Esophagus (tissue), 2 donors: Measurements from ENCODE around the gene TUBA1B. TPM values are rescaled to one million over a fixed set of nuclear protein-coding genes. Genes with fewer than 3 reads are reported as not detected.
A peak's percentile ranks its signal among the peaks of the same experiment; 100 is the strongest.
"Not testable (repeated sequence)": the region's sequence is repeated elsewhere in the genome, so short reads cannot be mapped to it uniquely, and the experiment has no call there.

Experiments used
- H3K27ac ChIP-seq, 2 donors: one replicate each; pipeline ENCODE4 v1.5.1; 2013; ENCODE audit warnings: low read depth in 2 of 2, mild to moderate bottlenecking in 2 of 2, inconsistent platforms in 1 of 2, low read length in 1 of 2, moderate library complexity in 1 of 2
- H3K27me3 ChIP-seq, 2 donors: one replicate each; pipeline ENCODE4 v1.6.1; 2013; ENCODE audit warnings: low read length in 2 of 2, control low read depth in 1 of 2, mild to moderate bottlenecking in 1 of 2; ENCODE audit not compliant: insufficient read depth in 2 of 2, control insufficient read depth in 1 of 2
- H3K36me3 ChIP-seq, 2 donors: one replicate each; pipeline ENCODE4 v1.6.1; 2013; ENCODE audit warnings: low read length in 1 of 2; ENCODE audit not compliant: control insufficient read depth in 2 of 2, insufficient read depth in 2 of 2
- H3K4me1 ChIP-seq, 2 donors: one replicate each; pipeline ENCODE4 v1.6.1; 2013; ENCODE audit warnings: low read length in 1 of 2; ENCODE audit not compliant: control insufficient read depth in 2 of 2, insufficient read depth in 2 of 2
- H3K4me3 ChIP-seq, 2 donors: one replicate each; pipeline ENCODE4 v1.5.1; 2013; ENCODE audit warnings: low read length in 2 of 2, mild to moderate bottlenecking in 2 of 2, low read depth in 1 of 2, moderate library complexity in 1 of 2
- H3K9me3 ChIP-seq, 2 donors: one replicate each; pipeline ENCODE4 v1.6.1; 2013; ENCODE audit warnings: mild to moderate bottlenecking in 2 of 2, low read depth in 1 of 2, low read length in 1 of 2, moderate library complexity in 1 of 2; ENCODE audit not compliant: control insufficient read depth in 2 of 2, insufficient read depth in 1 of 2
- WGBS, 2 donors: extraction: QIAGEN DNeasy Blood & Tissue Kit; methylation state at CpG; one replicate each; pipeline ENCODE4 v1.1.7; 2013; 5-methylcytosine and 5-hydroxymethylcytosine counted together
- polyA plus RNA-seq, 2 donors: library from polyadenylated mRNA; stranded (reverse); fragments of 200-250 nt; gene quantifications; one replicate each; pipeline ENCODE4 v1.2.3, GENCODE V29; 2013
- donor health status: healthy with polysubstance abuse.
- donor health status: Bipolar disorder and iron deficiency.

TUBA1B gene
- polyA plus RNA-seq = 100 to 1,000 TPM; 255 to 693 TPM

- 0 to 1% methylated on average over 70 to 79 of the region's 79 CpGs for WGBS, 2 donors
- Histone ChIP-seq H3K4me1 (no peaks in the 10 kb centered on the region), H3K36me3 (peaks cover 0 to 6% of the 10 kb centered on the region in 2 donors), H3K9me3 (no peaks in the 10 kb centered on the region), H3K27me3 (no peaks in the 10 kb centered on the region), H3K27ac (peak within 1 kb of the TSS; percentile 100), H3K4me3 (peak within 1 kb of the TSS; percentile 98 to 99)
Measured at GRCh38 chr12:49131051-49131893, at the start of gene TUBA1B. Gene TUBA1B (minus strand): TSS chr12:49131395. CDS start chr12:49131300, 95 bp downstream.

DNA sequence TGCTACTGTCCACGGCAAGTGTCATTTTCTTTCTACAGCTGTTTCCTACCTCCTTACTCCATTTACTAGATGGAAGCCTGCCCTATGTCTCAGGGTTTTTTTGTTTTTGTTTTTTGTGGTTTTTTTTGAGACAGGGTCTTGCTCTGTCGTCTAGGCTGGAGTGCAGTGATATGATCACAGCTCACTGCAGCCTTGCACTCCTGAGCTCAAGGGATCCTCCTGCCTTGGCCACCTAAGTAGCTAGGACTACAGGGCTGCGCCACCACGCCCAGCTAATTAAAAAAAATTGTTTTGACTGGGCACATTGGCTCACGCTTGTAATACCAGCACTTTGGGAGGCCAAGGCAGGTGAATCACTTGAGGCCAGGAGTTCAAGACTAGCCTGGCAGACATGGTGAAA, 43.0 kb upstream of the TUBA1B start:
- H3K27me3 ChIP-seq = peaks cover 0 to 3% of the 10 kb centered on the region in 2 donors
- H3K27ac ChIP-seq = no peak overlapping the region
- H3K9me3 ChIP-seq = no peaks in the 10 kb centered on the region
- no peaks in the 10 kb centered on the region for H3K4me1 ChIP-seq
- 77 to 81% methylated on average over 5 of the region's 5 CpGs for WGBS, 2 donors
- no peaks in the 10 kb centered on the region for H3K36me3 ChIP-seq
- no peak overlapping the region for H3K4me3 ChIP-seq

- Histone ChIP-seq H3K4me3 (no peak overlapping the region), H3K27ac (no peak overlapping the region), H3K27me3 (peaks cover 0 to 3% of the 10 kb centered on the region in 2 donors), H3K36me3 (no peaks in the 10 kb centered on the region), H3K9me3 (no peaks in the 10 kb centered on the region), H3K4me1 (no peaks in the 10 kb centered on the region)
Measured at GRCh38 chr12:49170924-49171323, 39.7 kb upstream of the TUBA1B start.

- Histone ChIP-seq H3K27ac (no peak overlapping the region), H3K36me3 (no peaks in the 10 kb centered on the region), H3K27me3 (peaks cover 0 to 1% of the 10 kb centered on the region in 2 donors), H3K4me1 (no peaks in the 10 kb centered on the region), H3K4me3 (no peak overlapping the region), H3K9me3 (no peaks in the 10 kb centered on the region)
- 94 to 97% methylated on average over 2 of the region's 2 CpGs for WGBS, 2 donors
Measured at GRCh38 chr12:49165114-49165513, 33.9 kb upstream of the TUBA1B start.

- H3K27me3 ChIP-seq, H3K9me3 ChIP-seq, H3K4me3 ChIP-seq, H3K36me3 ChIP-seq, H3K4me1 ChIP-seq, H3K27ac ChIP-seq: not testable (repeated sequence)
- 84 to 86% methylated on average over 4 of the region's 4 CpGs for WGBS, 2 donors
Measured at GRCh38 chr12:49161901-49162300, 30.7 kb upstream of the TUBA1B start.

GRCh38 chr12:49161092-49161795, 30.0 kb upstream of the TUBA1B start:
- whole genome bisulfite sequencing, 2 donors = 72 to 73% methylated on average over 6 of the region's 6 CpGs
- Histone ChIP-seq H3K4me3 (no peak overlapping the region), H3K27ac (no peak overlapping the region), H3K4me1 (no peaks in the 10 kb centered on the region), H3K9me3 (no peaks in the 10 kb centered on the region), H3K27me3 (no peaks in the 10 kb centered on the region), H3K36me3 (no peaks in the 10 kb centered on the region)

DNA sequence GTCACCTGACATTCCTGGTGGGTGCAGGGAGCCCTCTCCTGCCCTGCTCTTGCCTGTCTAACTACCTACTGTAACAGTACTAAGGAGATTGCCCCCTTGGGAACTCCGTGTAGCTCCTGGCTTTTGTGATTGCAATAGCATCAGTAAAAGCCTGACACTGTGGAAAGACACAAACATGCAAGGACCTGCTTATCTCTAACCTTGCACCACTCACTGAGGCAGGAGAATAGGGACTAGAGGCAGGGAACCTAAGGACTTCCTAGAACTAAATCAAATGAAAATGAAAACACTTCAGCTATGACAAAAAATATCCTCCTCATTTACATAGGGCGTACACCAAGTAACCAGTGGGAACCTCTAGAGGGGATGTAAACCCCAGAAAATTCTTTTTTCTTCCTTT, 29.2 kb upstream of the TUBA1B start:
- Histone ChIP-seq H3K36me3 (no peaks in the 10 kb centered on the region), H3K27ac (no peak overlapping the region), H3K27me3 (no peaks in the 10 kb centered on the region), H3K4me3 (no peak overlapping the region), H3K4me1 (no peaks in the 10 kb centered on the region), H3K9me3 (no peaks in the 10 kb centered on the region)
- 77 to 88% methylated on average over 2 of the region's 2 CpGs for WGBS, 2 donors

GRCh38 chr12:49154221-49154620, 23.0 kb upstream of the TUBA1B start:
- Histone ChIP-seq H3K27me3 (no peaks in the 10 kb centered on the region), H3K36me3 (no peaks in the 10 kb centered on the region), H3K27ac (no peak overlapping the region), H3K9me3 (no peaks in the 10 kb centered on the region), H3K4me1 (no peaks in the 10 kb centered on the region), H3K4me3 (no peak overlapping the region)
- WGBS, 2 donors = 74 to 83% methylated on average over 3 of the region's 3 CpGs

- Histone ChIP-seq H3K27ac (no peak overlapping the region), H3K27me3 (no peaks in the 10 kb centered on the region), H3K4me1 (no peaks in the 10 kb centered on the region), H3K36me3 (no peaks in the 10 kb centered on the region), H3K4me3 (no peak overlapping the region), H3K9me3 (no peaks in the 10 kb centered on the region)
- WGBS, 2 donors = 89 to 97% methylated on average over 2 of the region's 2 CpGs
Measured at GRCh38 chr12:49147384-49147783, 16.2 kb upstream of the TUBA1B start.
